ENCODE measurements around the gene RGS4. TPM values are rescaled to one million over a fixed set of nuclear protein-coding genes. Genes with fewer than 3 reads are reported as not detected.

The RGS4 gene
- total RNA-seq (1 to 10 TPM in 6 of 7 donors, under 1 TPM in 1; 0.50 to 3.8 (median 1.9) TPM), polyA plus RNA-seq (under 1 TPM; 0.38 to 0.63 (median 0.39) TPM)
- long read RNA-seq, donor 1 = 0 reads
- long read RNA-seq, donor 2 = 0 reads

- H3K27ac ChIP-seq = no peak within 1 kb of the TSS
These were observed at the start of gene RGS4 for GRCh38 chr1:163069142-163069541. Gene RGS4, plus strand, starts transcription at chr1:163069361. Its CDS starts 124 bp downstream, at chr1:163069485.

GRCh38 chr1:163022129-163022528, 47.0 kb upstream of the RGS4 start:
- TF ChIP-seq POLR2A (IDR thresholded peaks at IDR 0.05) (no peak), POLR2AphosphoS5 (IDR thresholded peaks at IDR 0.05) (no peak)
- H3K27ac ChIP-seq = no peak overlapping the region
- H3K4me1 ChIP-seq = no peaks in the 10 kb centered on the region
- H3K36me3 ChIP-seq = no peaks in the 10 kb centered on the region
- no peaks in the 10 kb centered on the region for H3K27me3 ChIP-seq (replicated peaks in 1 of 7)
- peaks cover 4 to 38% (median 33%) of the 10 kb centered on the region in 8 donors for H3K9me3 ChIP-seq
- intact Hi-C loops (cut with DNase I; ENCODE audit: low total_unique reads) = no loop called here
- no peak for DNase-seq
- no peak overlapping the region for H3K4me3 ChIP-seq

More at GRCh38 chr1:163069142-163069541, at the start of gene RGS4:
- peaks cover 0 to 62% (median 16%) of the 10 kb centered on the region in 7 donors for H3K27me3 ChIP-seq (replicated peaks in 1 of 7)
- DNase-seq = no peak
- WGBS, 5 donors = 2 to 4% (median 3%) methylated on average over 13 of the region's 13 CpGs
- peak within 1 kb of the TSS in 7 of 8 donors; percentile 3 to 42 (median 8) for H3K4me3 ChIP-seq
- no peaks in the 10 kb centered on the region for H3K36me3 ChIP-seq
- H3K4me1 ChIP-seq = no peaks in the 10 kb centered on the region
- intact Hi-C loops (cut with DNase I; ENCODE audit: low total_unique reads) = no loop called here
- no peaks in the 10 kb centered on the region for H3K9me3 ChIP-seq
- no peak for TF ChIP-seq POLR2AphosphoS5 (IDR thresholded peaks at IDR 0.05)

- intact Hi-C loops (cut with DNase I; ENCODE audit: low total_unique reads) = no loop called here
- Histone ChIP-seq H3K4me1 (no peaks in the 10 kb centered on the region), H3K9me3 (peaks cover under 1 to 20% (median 17%) of the 10 kb centered on the region in 8 donors), H3K36me3 (no peaks in the 10 kb centered on the region), H3K27me3 (replicated peaks in 1 of 7) (peaks cover 0 to 3% (median 0%) of the 10 kb centered on the region in 7 donors), H3K27ac (no peak overlapping the region), H3K4me3 (no peak overlapping the region)
- TF ChIP-seq CTCF (IDR thresholded peaks at IDR 0.05 in 8 of 11, conservative IDR thresholded peaks at IDR 0.05 in 3 of 11) (no peak), POLR2AphosphoS5 (IDR thresholded peaks at IDR 0.05) (no peak), POLR2A (IDR thresholded peaks at IDR 0.05) (no peak)
- no peak for DNase-seq
These were observed 41.6 kb upstream of the RGS4 start for GRCh38 chr1:163027610-163028009.

- TF ChIP-seq POLR2AphosphoS5 (IDR thresholded peaks at IDR 0.05) (no peak), CTCF (IDR thresholded peaks at IDR 0.05 in 8 of 11, conservative IDR thresholded peaks at IDR 0.05 in 3 of 11) (no peak), POLR2A (IDR thresholded peaks at IDR 0.05) (no peak)
- H3K9me3 ChIP-seq = no peaks in the 10 kb centered on the region
- intact Hi-C loops (cut with DNase I; ENCODE audit: low total_unique reads) = no loop called here
- H3K4me3 ChIP-seq = no peak overlapping the region
- WGBS, 5 donors = 83 to 93% (median 86%) methylated on average over 5 of the region's 5 CpGs
- H3K4me1 ChIP-seq = no peaks in the 10 kb centered on the region
- H3K36me3 ChIP-seq = no peaks in the 10 kb centered on the region
- no peak overlapping the region for H3K27ac ChIP-seq
- peaks cover 0 to 3% (median 0%) of the 10 kb centered on the region in 7 donors for H3K27me3 ChIP-seq (replicated peaks in 1 of 7)
- no peak for DNase-seq
These were observed 39.3 kb upstream of the RGS4 start for GRCh38 chr1:163029901-163030300.

GRCh38 chr1:163035446-163036249, 33.5 kb upstream of the RGS4 start:
- H3K27me3 ChIP-seq (replicated peaks in 1 of 7) = no peaks in the 10 kb centered on the region

More at GRCh38 chr1:163035446-163036249, 33.5 kb upstream of the RGS4 start:
- no peaks in the 10 kb centered on the region for H3K9me3 ChIP-seq
- WGBS, 5 donors = 64 to 84% (median 71%) methylated on average over 3 of the region's 3 CpGs
- H3K27ac ChIP-seq = no peak overlapping the region
- no peak overlapping the region for H3K4me3 ChIP-seq
- intact Hi-C loops (cut with DNase I; ENCODE audit: low total_unique reads) = no loop called here
- H3K36me3 ChIP-seq = no peaks in the 10 kb centered on the region
- no peak for DNase-seq
- no peak for TF ChIP-seq POLR2AphosphoS5 (IDR thresholded peaks at IDR 0.05)
- TF ChIP-seq CTCF (IDR thresholded peaks at IDR 0.05 in 8 of 11, conservative IDR thresholded peaks at IDR 0.05 in 3 of 11) = no peak
- TF ChIP-seq POLR2A (IDR thresholded peaks at IDR 0.05) = no peak
- H3K4me1 ChIP-seq = no peaks in the 10 kb centered on the region
